A673 (cell line): ENCODE measurements around the gene ZFYVE28.

Experiments
- EZH2 ChIP-seq: fragments of 200-600 bp; sonication (generic); IDR thresholded peaks from 2 replicates; pipeline ENCODE4 v1.6.1; 2017; ENCODE audit warnings: borderline replicate concordance, low read depth, mild to moderate bottlenecking, mixed read lengths, antibody characterized with exemption, low read length; ENCODE audit not compliant: poor library complexity, severe bottlenecking
- TF ChIP-seq, protein P1 (sequence below): fragments of 300-800, 200-600 bp; sonication (generic); conservative IDR thresholded peaks from 2 replicates; pipeline ENCODE4 v1.5.1; 2017; ENCODE audit warnings: low read depth, mild to moderate bottlenecking, antibody characterized with exemption, low read length, moderate library complexity, mixed read lengths

- TF ChIP-seq, protein P1, sequence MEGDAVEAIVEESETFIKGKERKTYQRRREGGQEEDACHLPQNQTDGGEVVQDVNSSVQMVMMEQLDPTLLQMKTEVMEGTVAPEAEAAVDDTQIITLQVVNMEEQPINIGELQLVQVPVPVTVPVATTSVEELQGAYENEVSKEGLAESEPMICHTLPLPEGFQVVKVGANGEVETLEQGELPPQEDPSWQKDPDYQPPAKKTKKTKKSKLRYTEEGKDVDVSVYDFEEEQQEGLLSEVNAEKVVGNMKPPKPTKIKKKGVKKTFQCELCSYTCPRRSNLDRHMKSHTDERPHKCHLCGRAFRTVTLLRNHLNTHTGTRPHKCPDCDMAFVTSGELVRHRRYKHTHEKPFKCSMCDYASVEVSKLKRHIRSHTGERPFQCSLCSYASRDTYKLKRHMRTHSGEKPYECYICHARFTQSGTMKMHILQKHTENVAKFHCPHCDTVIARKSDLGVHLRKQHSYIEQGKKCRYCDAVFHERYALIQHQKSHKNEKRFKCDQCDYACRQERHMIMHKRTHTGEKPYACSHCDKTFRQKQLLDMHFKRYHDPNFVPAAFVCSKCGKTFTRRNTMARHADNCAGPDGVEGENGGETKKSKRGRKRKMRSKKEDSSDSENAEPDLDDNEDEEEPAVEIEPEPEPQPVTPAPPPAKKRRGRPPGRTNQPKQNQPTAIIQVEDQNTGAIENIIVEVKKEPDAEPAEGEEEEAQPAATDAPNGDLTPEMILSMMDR = no peak
- TF ChIP-seq EZH2 = no peak
Observed at GRCh38 chr4:2296631-2297601, 121.5 kb downstream of the ZFYVE28 start.
